Esophagus muscularis mucosa (tissue), 4 donors: Measurements from ENCODE around the gene TRMT61A.

Experiments
- EP300 ChIP-seq: sonication (generic); formaldehyde crosslinking; IDR thresholded peaks from one replicate; pipeline ENCODE4 v1.6.1; 2017; ENCODE audit warnings: antibody characterized with exemption
- POLR2A ChIP-seq: fragments of 450-650 bp; IDR thresholded peaks from one replicate; pipeline ENCODE4 v1.6.1; 2017; ENCODE audit warnings: antibody characterized with exemption, moderate library complexity, mild to moderate bottlenecking, low read depth
- TF ChIP-seq, protein P1 (sequence below), 3 experiments: fragments of 200-600 bp in 2 of 3; fragments of 450-650 bp in 1 of 3; sonication (generic) in 2 of 3; IDR thresholded peaks; one replicate each; pipeline ENCODE4 v1.5.1; 2017 to 2019; ENCODE audit warnings: antibody characterized with exemption in 3 of 3, mild to moderate bottlenecking in 2 of 3, moderate library complexity in 1 of 3

DNA sequence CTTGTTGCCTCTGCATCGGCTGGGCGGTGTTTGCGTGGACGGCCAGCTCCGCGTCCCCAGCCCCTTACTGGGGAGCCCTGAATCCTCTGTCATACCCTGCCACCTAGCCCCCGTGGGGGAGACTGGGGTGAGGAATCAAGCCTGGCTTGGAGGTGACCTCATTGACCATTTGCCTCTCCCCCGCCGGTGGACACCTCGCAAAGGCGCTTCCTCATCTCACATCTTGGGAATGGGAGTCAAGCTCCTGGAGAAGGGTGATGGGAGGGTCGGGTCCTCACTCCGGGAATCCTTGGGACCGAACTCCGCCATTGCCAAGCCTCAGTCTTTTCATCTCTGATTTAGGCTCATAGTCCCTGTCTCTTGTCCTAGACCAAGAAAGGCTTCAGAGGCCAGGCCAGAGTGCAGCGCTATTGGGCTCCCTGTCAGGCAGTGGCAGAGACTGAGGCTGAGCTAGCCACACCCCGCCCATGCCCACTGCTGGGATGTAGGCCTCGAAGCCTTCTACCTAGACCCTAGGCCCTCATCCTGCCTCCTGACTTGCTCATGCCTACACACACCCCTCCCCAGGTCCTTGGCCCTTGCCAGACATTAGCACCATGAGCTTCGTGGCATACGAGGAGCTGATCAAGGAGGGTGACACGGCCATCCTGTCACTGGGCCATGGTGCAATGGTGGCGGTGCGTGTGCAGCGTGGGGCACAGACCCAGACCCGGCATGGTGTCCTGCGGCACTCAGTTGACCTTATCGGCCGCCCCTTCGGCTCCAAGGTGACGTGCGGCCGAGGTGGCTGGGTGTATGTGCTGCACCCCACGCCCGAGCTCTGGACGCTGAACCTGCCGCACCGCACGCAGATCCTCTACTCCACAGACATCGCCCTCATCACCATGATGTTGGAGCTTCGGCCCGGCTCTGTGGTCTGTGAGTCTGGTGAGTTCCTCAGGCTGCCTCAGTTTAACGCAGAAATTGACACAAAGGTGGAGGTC lies 678 bp downstream of the TRMT61A start:
- TF ChIP-seq, protein P1, sequence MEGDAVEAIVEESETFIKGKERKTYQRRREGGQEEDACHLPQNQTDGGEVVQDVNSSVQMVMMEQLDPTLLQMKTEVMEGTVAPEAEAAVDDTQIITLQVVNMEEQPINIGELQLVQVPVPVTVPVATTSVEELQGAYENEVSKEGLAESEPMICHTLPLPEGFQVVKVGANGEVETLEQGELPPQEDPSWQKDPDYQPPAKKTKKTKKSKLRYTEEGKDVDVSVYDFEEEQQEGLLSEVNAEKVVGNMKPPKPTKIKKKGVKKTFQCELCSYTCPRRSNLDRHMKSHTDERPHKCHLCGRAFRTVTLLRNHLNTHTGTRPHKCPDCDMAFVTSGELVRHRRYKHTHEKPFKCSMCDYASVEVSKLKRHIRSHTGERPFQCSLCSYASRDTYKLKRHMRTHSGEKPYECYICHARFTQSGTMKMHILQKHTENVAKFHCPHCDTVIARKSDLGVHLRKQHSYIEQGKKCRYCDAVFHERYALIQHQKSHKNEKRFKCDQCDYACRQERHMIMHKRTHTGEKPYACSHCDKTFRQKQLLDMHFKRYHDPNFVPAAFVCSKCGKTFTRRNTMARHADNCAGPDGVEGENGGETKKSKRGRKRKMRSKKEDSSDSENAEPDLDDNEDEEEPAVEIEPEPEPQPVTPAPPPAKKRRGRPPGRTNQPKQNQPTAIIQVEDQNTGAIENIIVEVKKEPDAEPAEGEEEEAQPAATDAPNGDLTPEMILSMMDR (IDR thresholded peaks at IDR 0.05) = no peak
- TF ChIP-seq POLR2A (no peak), EP300 (no peak)
